A673 (cell line): ENCODE data around the gene PPP1R3G. TPM values are rescaled to one million over a fixed set of nuclear protein-coding genes. Genes with fewer than 3 reads are reported as not detected.
"Not testable (repeated sequence)": the region's sequence is repeated elsewhere in the genome, so short reads cannot be mapped to it uniquely, and the experiment has no call there.

Experiments
- BruUV-seq: library from RNA; stranded (reverse); fragments of 400-500 nt; replicated peaks from 2 replicates; lab custom pipeline; 2021; lab: Mats Ljungman, UMichigan
- CTCF ChIA-PET: fragments of 300-600 bp; sonication (Branson Sonifier 250); formaldehyde crosslinking; loops from one replicate; lab custom pipeline; 2022; ENCODE audit warnings: antibody characterized with exemption; lab: Charles Lee
- POLR2A ChIA-PET: fragments of 300-600 bp; sonication (Branson Sonifier 250); formaldehyde crosslinking; loops from one replicate; lab custom pipeline; 2022; ENCODE audit warnings: antibody characterized with exemption; ENCODE audit not compliant: low non-redundant PET; lab: Charles Lee
- DNase-seq: peaks from one replicate; pipeline ENCODE4 v3.0.0-alpha.2; 2015; ENCODE audit warnings: low spot score
- H3K27ac ChIP-seq: fragments of 200-600 bp; sonication (generic); 2 replicates; pipeline ENCODE4 v1.5.1; 2016; ENCODE audit warnings: mixed run types, low read depth, mild to moderate bottlenecking, mixed read lengths, antibody characterized with exemption, low read length; ENCODE audit not compliant: poor library complexity, severe bottlenecking
- H3K27me3 ChIP-seq: fragments of 200-600 bp; sonication (generic); replicated peaks from 2 replicates; pipeline ENCODE4 v1.6.1; 2017; ENCODE audit warnings: mixed run types, low read depth, mild to moderate bottlenecking, mixed read lengths, antibody characterized with exemption, low read length; ENCODE audit not compliant: insufficient read depth, poor library complexity
- H3K36me3 ChIP-seq: fragments of 200-600 bp; sonication (generic); 2 replicates; pipeline ENCODE4 v1.6.1; 2016; ENCODE audit warnings: mixed run types, mild to moderate bottlenecking, mixed read lengths, antibody characterized with exemption, low read length; ENCODE audit not compliant: insufficient read depth, poor library complexity, severe bottlenecking
- H3K4me1 ChIP-seq: fragments of 200-600 bp; sonication (generic); 2 replicates; pipeline ENCODE4 v1.6.1; 2017; ENCODE audit warnings: mixed run types, mild to moderate bottlenecking, mixed read lengths, antibody characterized with exemption, low read length; ENCODE audit not compliant: insufficient read depth, poor library complexity, severe bottlenecking
- H3K4me3 ChIP-seq: fragments of 200-600 bp; sonication (generic); 2 replicates; pipeline ENCODE4 v1.5.1; 2016; ENCODE audit warnings: low read depth, mixed run types, mild to moderate bottlenecking, mixed read lengths, low read length; ENCODE audit not compliant: poor library complexity, severe bottlenecking
- H3K9me3 ChIP-seq: fragments of 200-600 bp; sonication (generic); 2 replicates; pipeline ENCODE4 v1.6.1; 2016; ENCODE audit warnings: mixed run types, low read depth, mild to moderate bottlenecking, mixed read lengths, antibody characterized with exemption, low read length; ENCODE audit not compliant: poor library complexity, severe bottlenecking
- CTCF ChIP-seq: fragments of 300-800, 200-600 bp; sonication (generic); conservative IDR thresholded peaks from 2 replicates; pipeline ENCODE4 v1.5.1; 2017; ENCODE audit warnings: low read depth, mild to moderate bottlenecking, antibody characterized with exemption, low read length, moderate library complexity, mixed read lengths
- EZH2 ChIP-seq: fragments of 200-600 bp; sonication (generic); IDR thresholded peaks from 2 replicates; pipeline ENCODE4 v1.6.1; 2017; ENCODE audit warnings: borderline replicate concordance, low read depth, mild to moderate bottlenecking, mixed read lengths, antibody characterized with exemption, low read length; ENCODE audit not compliant: poor library complexity, severe bottlenecking
- intact Hi-C: fragments of 100-400 bp; cut with micrococcal nuclease; formaldehyde crosslinking; loops from one replicate; pipeline ENCODE4 v1.10.0; 2022; ENCODE audit not compliant: unreplicated experiment
- total RNA-seq: library from RNA; stranded (reverse); gene quantifications from 2 replicates; pipeline ENCODE4 v1.2.3, GENCODE V29; 2021

Gene PPP1R3G
- total RNA-seq, 1 experiment from 2014 or later = 0.24 TPM

GRCh38 chr6:5119090-5119951, 34.2 kb downstream of the PPP1R3G start:
- no peak for DNase-seq
- no peak for TF ChIP-seq EZH2
- no peak for TF ChIP-seq CTCF
- no peak overlapping the region for H3K4me3 ChIP-seq
- no peaks in the 10 kb centered on the region for H3K9me3 ChIP-seq
- H3K36me3 ChIP-seq = no peaks in the 10 kb centered on the region
- peaks cover 25% of the 10 kb centered on the region for H3K4me1 ChIP-seq
- intact Hi-C loops = no loop called here
- CTCF ChIA-PET = no interaction called here
- no peak overlapping the region for H3K27ac ChIP-seq
- POLR2A ChIA-PET = no interaction called here
- no peaks in the 10 kb centered on the region for H3K27me3 ChIP-seq
- BruUV-seq = no TSS peak

GRCh38 chr6:5120011-5120410, 34.9 kb downstream of the PPP1R3G start:
- Histone ChIP-seq H3K4me1 (peaks cover 21% of the 10 kb centered on the region), H3K27me3 (no peaks in the 10 kb centered on the region), H3K4me3 (no peak overlapping the region), H3K36me3 (no peaks in the 10 kb centered on the region), H3K9me3 (no peaks in the 10 kb centered on the region), H3K27ac (no peak overlapping the region)
- TF ChIP-seq CTCF (no peak), EZH2 (no peak)
- ChIA-PET POLR2A (no interaction called here), CTCF (no interaction called here)
- BruUV-seq = no TSS peak
- DNase-seq = no peak
- intact Hi-C loops = no loop called here

- BruUV-seq, H3K27ac ChIP-seq, H3K36me3 ChIP-seq, H3K4me3 ChIP-seq, POLR2A ChIA-PET, DNase-seq, H3K9me3 ChIP-seq, CTCF ChIA-PET, intact Hi-C loops, H3K27me3 ChIP-seq: not testable (repeated sequence)
- peaks cover 19% of the 10 kb centered on the region for H3K4me1 ChIP-seq
Measured at GRCh38 chr6:5120543-5120942, 35.4 kb downstream of the PPP1R3G start.

GRCh38 chr6:5121479-5121878, 36.3 kb downstream of the PPP1R3G start:
- TF ChIP-seq CTCF (no peak), EZH2 (no peak)
- H3K36me3 ChIP-seq = no peaks in the 10 kb centered on the region
- H3K4me1 ChIP-seq = peaks cover 10% of the 10 kb centered on the region
- ChIA-PET CTCF (no interaction called here), POLR2A (no interaction called here)
- H3K27ac ChIP-seq = no peak overlapping the region
- BruUV-seq = no TSS peak
- no peak overlapping the region for H3K4me3 ChIP-seq
- no peaks in the 10 kb centered on the region for H3K27me3 ChIP-seq
- intact Hi-C loops = no loop called here
- DNase-seq = no peak
- no peaks in the 10 kb centered on the region for H3K9me3 ChIP-seq
